Hepatocyte (in vitro differentiated cells): ENCODE measurements around the gene ASB16. TPM values are rescaled to one million over a fixed set of nuclear protein-coding genes. Genes with fewer than 3 reads are reported as not detected.

Source experiments
- DNase-seq: peaks from one replicate; pipeline ENCODE4 v3.0.0-alpha.2; 2016; ENCODE audit warnings: low spot score
- H2AFZ ChIP-seq: fragments of 200-600 bp; sonication (generic); 2 replicates; pipeline ENCODE4 v1.6.0; 2016; ENCODE audit warnings: antibody characterized with exemption, mild to moderate bottlenecking
- H3K27ac ChIP-seq: fragments of 200-600 bp; sonication (generic); 2 replicates; pipeline ENCODE4 v1.5.1; 2016; ENCODE audit warnings: mild to moderate bottlenecking
- H3K27me3 ChIP-seq: fragments of 200-600 bp; sonication (generic); 2 replicates; pipeline ENCODE4 v1.6.1; 2016
- H3K36me3 ChIP-seq: fragments of 200-600 bp; sonication (generic); replicated peaks from 2 replicates; pipeline ENCODE4 v1.5.1; 2016; ENCODE audit warnings: low read depth; ENCODE audit not compliant: insufficient read depth
- H3K4me1 ChIP-seq: fragments of 200-600 bp; sonication (generic); 2 replicates; pipeline ENCODE4 v1.5.1; 2016; ENCODE audit warnings: mild to moderate bottlenecking, moderate library complexity; ENCODE audit not compliant: insufficient read depth
- H3K4me2 ChIP-seq: fragments of 200-600 bp; sonication (generic); 2 replicates; pipeline ENCODE4 v1.6.0; 2016
- H3K4me3 ChIP-seq: fragments of 200-600 bp; sonication (generic); 2 replicates; pipeline ENCODE4 v1.5.1; 2016; ENCODE audit warnings: mild to moderate bottlenecking
- H3K79me2 ChIP-seq: fragments of 200-600 bp; sonication (generic); 2 replicates; pipeline ENCODE4 v1.6.0; 2017; ENCODE audit warnings: mild to moderate bottlenecking
- H3K9me2 ChIP-seq: fragments of 200-600 bp; sonication (generic); replicated peaks from 2 replicates; pipeline ENCODE4 v1.6.0; 2017; ENCODE audit warnings: mild to moderate bottlenecking; ENCODE audit not compliant: insufficient read depth
- H3K9me3 ChIP-seq: fragments of 200-600 bp; sonication (generic); 2 replicates; pipeline ENCODE4 v1.5.1; 2016; ENCODE audit warnings: low read depth, mild to moderate bottlenecking
- H4K20me1 ChIP-seq: fragments of 200-600 bp; sonication (generic); 2 replicates; pipeline ENCODE4 v1.6.0; 2016; ENCODE audit warnings: mild to moderate bottlenecking; ENCODE audit not compliant: insufficient read depth, poor library complexity, severe bottlenecking
- CTCF ChIP-seq: fragments of 200-600 bp; sonication (generic); IDR thresholded peaks from 2 replicates; pipeline ENCODE4 v1.5.1; 2016; ENCODE audit warnings: antibody characterized with exemption, mild to moderate bottlenecking; ENCODE audit not compliant: poor library complexity
- EZH2 ChIP-seq: fragments of 200-600 bp; sonication (generic); IDR thresholded peaks from 2 replicates; pipeline ENCODE4 v1.6.1; 2016; ENCODE audit warnings: antibody characterized with exemption, mild to moderate bottlenecking, borderline replicate concordance
- EZH2phosphoT487 ChIP-seq: fragments of 200-600 bp; sonication (generic); IDR thresholded peaks from one replicate; pipeline ENCODE4 v1.6.1; 2018; ENCODE audit warnings: antibody characterized with exemption, mild to moderate bottlenecking, low read depth, moderate library complexity; ENCODE audit not compliant: unreplicated experiment, severe bottlenecking
- WGBS: methylation state at CpG from one replicate; pipeline ENCODE4 v1.1.6; 2016; ENCODE audit warnings: low lambda C conversion rate; ENCODE audit errors: missing lambda C conversion rate; 5-methylcytosine and 5-hydroxymethylcytosine counted together
- polyA plus RNA-seq: library from polyadenylated mRNA; unstranded; fragments of >200 nt; fragmentation: Nextera tagmentation; extraction: Ambion mirVana; gene quantifications from 2 replicates; pipeline ENCODE4 v1.2.1, GENCODE V29; 2016
- total RNA-seq: library from RNA; depleted of rRNA; stranded (reverse); fragments of >200 nt; gene quantifications from 2 replicates; pipeline ENCODE4 v1.2.3, GENCODE V29; 2014

Gene ASB16
- total and polyA plus RNA-seq, 2 experiments from 2014 or later: 0.23 to 0.71 TPM

- H3K36me3 ChIP-seq: no peaks in the 10 kb centered on the region
- H3K27me3 ChIP-seq: no peaks in the 10 kb centered on the region
- H3K27ac ChIP-seq: no peak overlapping the region
- no peaks in the 10 kb centered on the region for H3K9me2 ChIP-seq
- no peaks in the 10 kb centered on the region for H4K20me1 ChIP-seq
- WGBS: 96% methylated on average over 8 of the region's 8 CpGs
- H3K79me2 ChIP-seq: peaks cover 51% of the 10 kb centered on the region
- no peak overlapping the region for H3K4me3 ChIP-seq
- peak overlapping the region; percentile 83 for H3K4me2 ChIP-seq
- no peak overlapping the region for H2AFZ ChIP-seq
- no peaks in the 10 kb centered on the region for H3K9me3 ChIP-seq
- no peak for TF ChIP-seq CTCF
- no peak for TF ChIP-seq EZH2
- no peak for TF ChIP-seq EZH2phosphoT487
- H3K4me1 ChIP-seq: peaks cover 20% of the 10 kb centered on the region
- no peak for DNase-seq
Observed at GRCh38 chr17:44184212-44184810, 13.8 kb downstream of the ASB16 start.

GRCh38 chr17:44186307-44187130 is 16.0 kb downstream of the ASB16 start, which contains the start of gene TMUB2:
Gene TMUB2, plus strand, starts transcription at chr17:44186972. Its CDS starts 737 bp downstream, at chr17:44187709.
- H3K4me1 ChIP-seq: peaks cover 20% of the 10 kb centered on the region
- H3K4me2 ChIP-seq: peak within 1 kb of the TSS; percentile 88
- H3K4me3 ChIP-seq: peak within 1 kb of the TSS; percentile 37
- H3K9me2 ChIP-seq: no peaks in the 10 kb centered on the region
- H3K36me3 ChIP-seq: no peaks in the 10 kb centered on the region
- TF ChIP-seq EZH2phosphoT487 (no peak), EZH2 (no peak), CTCF (no peak)
- peak; percentile 100 for DNase-seq
- peaks cover 51% of the 10 kb centered on the region for H3K79me2 ChIP-seq
- peak within 1 kb of the TSS; percentile 94 for H3K27ac ChIP-seq
- no peaks in the 10 kb centered on the region for H3K27me3 ChIP-seq
- H4K20me1 ChIP-seq: no peaks in the 10 kb centered on the region
- H3K9me3 ChIP-seq: no peaks in the 10 kb centered on the region
- peak within 1 kb of the TSS; percentile 45 for H2AFZ ChIP-seq
- WGBS: under 1% methylated on average over 41 of the region's 50 CpGs

GRCh38 chr17:44187131-44187899 is 16.8 kb downstream of the ASB16 start:
- Histone ChIP-seq H4K20me1 (no peaks in the 10 kb centered on the region), H3K27me3 (no peaks in the 10 kb centered on the region), H3K4me1 (peaks cover 20% of the 10 kb centered on the region), H3K4me3 (peak overlapping the region; percentile 17), H3K36me3 (no peaks in the 10 kb centered on the region), H3K9me3 (no peaks in the 10 kb centered on the region), H3K79me2 (peaks cover 51% of the 10 kb centered on the region), H3K4me2 (peak overlapping the region; percentile 88), H3K27ac (peak overlapping the region; percentile 94), H2AFZ (peak overlapping the region; percentile 32), H3K9me2 (no peaks in the 10 kb centered on the region)
- 8% methylated on average over 32 of the region's 32 CpGs for WGBS
- DNase-seq: no peak
- no peak for TF ChIP-seq CTCF
